Muscle of back (tissue), 11 donors: ENCODE data around the gene RAP1GDS1. TPM values are rescaled to one million over a fixed set of nuclear protein-coding genes. Genes with fewer than 3 reads are reported as not detected.
"Not testable (repeated sequence)": the region's sequence is repeated elsewhere in the genome, so short reads cannot be mapped to it uniquely, and the experiment has no call there.

Experiments used
- DNase-seq, 3 donors: peaks; one replicate each; pipeline versions ENCODE4 v3.0.0 to v3.0.0-alpha.2; 2013
- polyA plus RNA-seq, 10 donors: library from polyadenylated mRNA; unstranded; fragments of 120-200 nt; gene quantifications; one replicate each; pipeline ENCODE4 v1.2.1, GENCODE V29; 2013; ENCODE audit not compliant: insufficient read length in 10 of 10

Gene RAP1GDS1
- polyA plus RNA-seq, 10 donors = 19.1 to 28.7 (median 24.2) TPM

GRCh38 chr4:98284640-98285046 lies 23.5 kb downstream of the RAP1GDS1 start:
- no peak for DNase-seq

DNA sequence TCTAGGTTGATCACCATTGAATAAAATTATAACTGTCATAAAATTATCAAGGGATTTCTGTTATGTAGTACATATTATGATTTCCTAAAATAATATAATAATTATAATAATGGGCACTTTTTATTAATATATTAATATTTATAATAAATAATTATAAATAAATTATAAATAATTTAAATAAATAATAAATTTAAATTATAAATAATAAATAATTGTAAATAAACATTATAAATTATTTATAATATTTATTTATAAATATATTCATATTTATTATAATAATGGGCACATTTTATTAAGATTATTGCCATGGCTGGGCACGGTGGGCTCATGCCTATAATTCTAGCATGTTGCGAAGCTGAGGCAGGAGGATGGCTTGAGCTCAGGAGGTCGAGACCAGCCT lies 24.5 kb downstream of the RAP1GDS1 start:
- DNase-seq = no peak

DNA sequence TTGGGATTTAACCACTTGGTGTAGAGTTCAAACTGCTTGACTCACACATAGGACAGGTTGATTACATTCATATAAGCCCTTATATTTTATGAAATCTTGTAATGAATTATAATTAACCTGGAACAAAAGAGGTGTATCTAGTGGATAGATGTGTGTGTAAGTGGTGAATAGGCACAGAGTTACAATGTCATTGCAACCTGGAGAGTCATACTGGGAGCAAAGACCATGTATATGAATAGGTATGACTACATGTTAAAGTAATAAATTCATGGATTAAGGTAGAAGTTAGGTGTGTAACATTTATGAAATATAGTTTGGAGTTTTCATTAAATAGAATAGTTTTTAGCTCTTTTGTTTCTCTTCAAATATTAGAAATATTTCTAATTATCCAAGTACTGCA lies 26.1 kb downstream of the RAP1GDS1 start:
- DNase-seq = no peak

GRCh38 chr4:98288671-98289070 lies 27.5 kb downstream of the RAP1GDS1 start:
- DNase-seq = not testable (repeated sequence)

DNA sequence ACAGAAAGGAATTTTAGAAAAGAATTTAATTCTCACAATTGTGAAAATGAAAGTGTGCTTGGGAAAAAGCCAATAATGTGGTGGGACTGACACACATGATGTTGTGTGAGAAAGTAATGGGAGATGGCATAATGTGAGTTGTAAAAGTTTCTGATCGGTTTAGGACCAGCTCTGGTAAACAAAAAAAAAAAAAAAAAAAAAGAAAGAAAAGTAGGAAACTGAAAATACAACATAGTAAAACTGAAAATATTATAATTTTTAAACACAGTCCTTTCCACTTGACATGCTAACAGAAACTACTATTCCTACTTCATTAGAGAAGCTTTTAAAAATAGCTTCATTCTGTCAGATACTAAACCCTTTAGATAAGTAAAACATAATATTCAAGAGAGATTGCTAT lies 28.2 kb downstream of the RAP1GDS1 start:
- no peak for DNase-seq

GRCh38 chr4:98290511-98290910 lies 29.3 kb downstream of the RAP1GDS1 start:
- peak in 1 of 3 donors; percentile 62 for DNase-seq

DNA sequence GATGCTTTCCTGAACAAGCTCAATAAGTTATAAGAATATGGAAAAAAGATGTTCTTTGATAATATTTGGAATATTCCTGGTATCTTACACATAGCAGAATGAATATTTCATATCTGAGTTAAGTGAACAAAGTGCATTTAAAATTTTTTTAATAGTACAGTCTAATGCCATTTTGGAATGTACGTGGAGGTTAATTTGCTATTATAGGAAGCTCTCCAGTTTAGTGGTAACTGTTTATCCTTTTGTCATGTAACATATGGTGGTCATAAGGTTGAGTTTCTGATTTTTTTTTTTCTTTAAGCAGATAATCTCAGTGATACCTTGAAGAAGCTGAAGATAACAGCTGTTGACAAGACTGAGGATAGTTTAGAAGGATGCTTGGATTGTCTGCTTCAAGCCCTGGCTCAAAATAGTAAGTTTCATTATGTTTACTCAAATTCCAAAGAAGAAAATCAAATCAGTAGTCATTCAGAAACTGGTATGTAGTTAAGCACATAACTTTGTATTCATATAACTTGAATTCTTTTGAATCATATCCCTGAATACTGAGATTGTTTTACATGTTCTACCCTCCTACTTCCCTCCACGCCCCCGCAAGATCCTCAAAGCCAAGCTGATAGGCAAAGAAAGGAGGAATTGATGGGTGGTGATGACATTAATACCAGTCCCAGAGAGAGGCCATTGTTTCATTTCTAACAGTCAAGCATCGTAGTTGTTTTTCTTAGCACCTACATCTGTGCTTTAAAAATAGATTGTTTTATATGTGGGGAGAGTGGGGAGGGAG lies 32.1 kb downstream of the RAP1GDS1 start:
- DNase-seq = no peak

DNA sequence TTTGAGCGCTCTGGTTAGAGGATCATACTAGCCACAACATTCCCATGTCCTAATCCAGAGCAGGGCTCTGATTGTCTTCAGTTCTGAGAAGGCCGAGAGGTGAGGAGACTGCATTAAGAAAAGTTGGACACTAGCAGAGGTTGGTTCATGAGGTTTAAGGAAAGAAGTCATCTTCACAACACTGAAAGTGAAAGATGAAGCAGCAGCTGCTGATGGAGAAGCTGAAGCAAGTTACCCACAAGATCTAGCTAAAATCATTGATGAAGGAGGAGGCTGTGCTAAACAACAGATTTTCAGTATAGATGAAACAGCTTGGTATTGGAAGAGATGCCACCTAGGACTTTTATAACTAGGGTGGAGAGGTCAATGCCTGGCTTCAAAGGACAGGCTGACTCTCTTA lies 36.8 kb downstream of the RAP1GDS1 start:
- DNase-seq = no peak

GRCh38 chr4:98300706-98301105 lies 39.5 kb downstream of the RAP1GDS1 start:
- DNase-seq = no peak

- no peak for DNase-seq
Measured at GRCh38 chr4:98305576-98305975, 44.4 kb downstream of the RAP1GDS1 start.

DNA sequence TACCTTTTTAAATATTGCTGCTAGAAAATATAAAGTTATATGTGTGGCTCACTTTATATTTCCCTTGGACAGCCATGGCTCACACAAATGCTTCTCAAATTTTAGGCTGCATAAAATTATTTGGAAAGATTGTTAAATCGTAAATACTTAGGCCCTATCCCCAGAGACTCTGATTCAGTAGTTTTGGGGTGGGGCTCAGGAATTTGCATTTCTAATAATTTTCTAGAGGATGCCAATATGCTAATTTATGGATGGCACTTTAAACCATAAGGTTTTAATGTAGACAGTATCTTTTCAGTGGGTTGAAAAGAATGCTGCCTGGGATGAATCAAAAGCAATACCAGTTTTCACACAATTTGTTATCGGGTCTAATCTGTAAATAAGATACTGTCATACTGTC lies 49.7 kb downstream of the RAP1GDS1 start:
- DNase-seq = no peak

DNA sequence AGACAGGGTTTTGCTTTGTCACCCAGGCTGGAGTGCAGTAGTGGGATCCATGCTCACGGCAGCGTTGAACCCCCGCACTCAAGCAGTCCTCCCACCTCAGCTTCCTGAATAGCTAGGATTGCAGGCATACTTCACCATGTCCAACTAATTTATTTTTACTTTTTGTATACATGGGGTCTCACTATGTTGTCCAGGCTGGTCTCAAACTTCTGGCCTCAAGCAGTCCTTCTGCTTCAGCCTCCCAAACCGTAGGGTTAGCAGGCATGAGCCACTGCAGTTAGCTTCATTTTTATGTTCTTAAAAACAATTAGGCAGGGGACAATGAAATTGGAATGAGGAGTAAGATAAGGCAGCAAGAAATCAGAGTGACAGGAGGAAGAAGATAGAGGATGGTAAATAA lies 50.5 kb downstream of the RAP1GDS1 start:
- no peak for DNase-seq

DNA sequence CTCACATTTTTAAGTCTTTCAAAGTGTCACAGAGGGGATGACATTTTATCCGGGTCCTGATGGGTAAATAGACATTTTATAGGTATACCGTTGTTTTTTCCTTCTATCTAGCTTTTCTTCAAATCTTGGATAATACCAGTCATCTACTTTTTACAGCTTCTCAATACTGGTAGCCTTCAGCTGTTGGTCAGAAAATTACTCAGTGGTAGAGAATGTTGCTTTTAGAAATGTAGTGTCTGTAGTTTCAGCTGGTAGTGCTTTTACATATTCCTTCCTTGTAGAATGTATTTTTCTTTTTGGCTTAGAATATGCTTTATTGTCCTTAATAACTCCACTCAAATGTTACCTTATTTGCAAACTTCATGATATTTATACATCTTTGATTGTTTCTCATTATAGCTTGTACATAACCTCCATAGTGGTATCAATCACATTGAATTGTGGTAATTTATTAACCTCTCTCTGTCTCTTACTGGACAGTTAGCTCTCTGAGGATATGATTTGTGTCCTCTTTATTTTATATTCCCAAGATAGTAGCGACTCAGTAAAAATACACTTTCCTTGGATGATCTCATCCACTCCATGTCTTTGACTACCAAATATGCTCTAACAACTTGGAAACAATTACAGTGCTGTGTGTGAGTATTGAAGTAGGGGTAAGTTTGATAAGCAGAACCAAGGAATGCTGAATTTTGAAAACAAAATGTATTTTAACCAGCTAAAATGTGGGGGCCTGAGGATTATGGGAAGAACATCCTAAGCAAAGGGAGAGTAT lies 53.8 kb downstream of the RAP1GDS1 start:
- no peak for DNase-seq

DNA sequence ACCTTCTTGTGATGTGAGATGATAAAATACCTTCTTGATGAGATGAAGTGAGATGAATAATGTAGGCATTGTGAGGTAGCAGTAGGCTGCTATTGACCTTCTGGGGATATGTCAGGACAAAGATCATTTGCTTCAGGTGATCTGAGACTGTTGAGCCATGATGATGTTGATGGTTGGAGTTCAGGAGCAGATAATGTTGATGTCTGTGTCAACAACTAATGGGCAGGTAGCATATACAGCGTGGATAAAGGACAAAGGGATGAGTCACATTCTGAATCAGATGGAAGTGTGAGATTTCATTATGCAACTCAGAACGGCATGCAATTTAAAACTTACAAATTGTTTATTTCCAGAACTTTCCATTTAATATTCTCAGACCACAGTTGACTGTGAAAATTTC lies 57.3 kb downstream of the RAP1GDS1 start:
- no peak for DNase-seq

DNA sequence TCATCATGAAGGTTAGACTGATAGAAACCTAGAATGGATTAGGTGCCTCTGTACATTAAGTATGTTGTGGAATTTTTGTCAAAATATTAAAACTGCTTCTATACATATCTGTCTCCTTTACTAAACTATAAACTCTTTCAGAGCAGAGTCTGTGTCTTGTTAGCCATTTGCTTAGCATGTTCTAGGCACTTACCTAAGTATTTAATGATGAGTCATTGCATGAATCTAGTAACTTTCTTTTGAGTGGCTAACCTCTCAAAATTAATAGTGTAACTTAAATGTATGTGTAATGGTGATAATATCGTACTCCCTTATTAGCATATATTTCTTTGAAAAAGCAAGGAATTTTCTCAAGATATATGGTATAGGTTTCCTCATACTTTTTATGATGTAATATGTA lies 57.8 kb downstream of the RAP1GDS1 start:
- DNase-seq = no peak

DNA sequence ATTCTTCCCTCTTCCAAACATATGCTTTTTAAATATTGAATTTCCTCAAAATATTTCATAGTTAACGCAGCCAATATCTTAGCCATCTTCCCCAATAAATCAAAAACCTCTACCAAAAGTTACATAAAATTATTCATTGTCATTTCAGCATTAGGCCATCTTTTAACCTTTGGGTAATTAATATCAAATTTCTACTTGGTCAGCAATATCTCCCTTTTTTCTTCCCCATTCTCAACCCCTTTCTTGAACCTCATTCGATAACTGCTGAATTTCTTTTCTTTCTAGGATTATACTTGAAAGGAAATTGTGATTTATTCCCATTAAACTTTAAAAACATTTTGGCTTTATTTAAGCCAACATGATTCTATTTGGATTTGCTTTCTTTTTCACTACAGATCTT lies 65.0 kb downstream of the RAP1GDS1 start:
- no peak for DNase-seq

DNA sequence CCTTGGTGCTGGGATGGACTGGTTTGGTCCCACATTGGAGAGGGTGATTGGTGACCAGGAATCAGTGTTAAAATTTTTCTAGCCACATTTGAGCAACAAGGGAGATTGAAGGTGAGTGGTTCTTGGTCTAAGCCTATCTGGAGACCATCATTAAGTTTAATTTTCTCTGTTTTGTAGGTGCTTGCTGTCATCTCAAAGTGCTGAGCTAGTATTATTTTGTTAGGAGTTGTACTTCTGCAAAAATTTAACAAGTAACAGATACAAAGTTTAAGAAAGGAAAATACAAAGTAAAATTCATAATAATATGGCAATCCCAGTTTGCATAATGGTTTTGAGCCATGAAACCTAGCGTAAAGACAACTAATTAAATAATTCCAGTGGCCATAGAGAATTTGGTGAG lies 66.5 kb downstream of the RAP1GDS1 start:
- DNase-seq = no peak

DNA sequence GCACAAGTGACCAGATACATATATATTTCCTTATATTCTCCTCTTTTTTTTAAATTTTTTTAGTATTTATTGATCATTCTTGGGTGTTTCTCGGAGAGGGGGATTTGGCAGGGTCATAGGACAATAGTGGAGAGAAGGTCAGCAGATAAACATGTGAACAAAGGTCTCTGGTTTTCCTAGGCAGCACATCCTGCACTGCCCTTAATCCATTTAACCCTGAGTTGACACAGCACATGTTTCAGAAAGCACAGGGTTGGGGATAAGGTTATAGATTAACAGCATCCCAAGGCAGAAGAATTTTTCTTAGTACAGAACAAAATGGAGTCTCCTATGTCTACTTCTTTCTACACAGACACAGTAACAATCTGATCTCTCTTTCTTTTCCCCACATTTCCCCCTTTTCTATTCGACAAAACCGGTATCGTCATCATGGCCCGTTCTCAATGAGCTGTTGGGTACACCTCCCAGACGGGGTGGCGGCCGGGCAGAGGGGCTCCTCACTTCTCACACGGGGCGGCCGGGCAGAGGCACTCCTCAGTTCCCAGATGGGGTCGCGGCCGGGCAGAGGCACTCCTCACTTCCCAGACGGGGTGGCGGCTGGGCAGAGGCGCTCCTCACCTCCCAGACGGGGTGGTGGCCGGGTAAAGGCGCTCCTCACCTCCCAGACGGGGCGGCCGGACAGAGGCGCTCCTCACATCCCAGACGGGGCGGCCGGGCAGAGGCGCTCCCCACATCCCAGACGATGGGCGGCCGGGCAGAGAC lies 68.9 kb downstream of the RAP1GDS1 start:
- not testable (repeated sequence) for DNase-seq

GRCh38 chr4:98332017-98332416 lies 70.8 kb downstream of the RAP1GDS1 start:
- DNase-seq = no peak

DNA sequence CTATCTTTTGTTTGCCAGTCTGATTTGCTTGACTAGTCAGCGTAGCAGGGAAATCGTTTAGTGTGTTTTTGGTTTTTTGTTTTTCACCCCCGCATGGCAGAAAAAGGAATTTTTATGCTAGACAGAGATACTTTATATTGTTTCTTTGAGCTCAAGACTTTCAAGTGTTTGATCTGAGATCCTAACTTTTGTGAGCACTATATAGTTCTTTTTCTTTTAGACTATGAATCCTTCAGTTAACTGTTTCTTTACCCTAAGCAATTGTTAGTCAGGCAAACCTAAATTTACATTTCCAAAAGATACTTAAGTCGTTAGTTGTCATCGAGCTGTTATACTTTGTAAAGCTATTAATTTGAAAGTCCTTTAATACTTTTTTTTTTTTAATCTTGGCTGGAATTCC lies 73.3 kb downstream of the RAP1GDS1 start:
- DNase-seq = no peak

DNA sequence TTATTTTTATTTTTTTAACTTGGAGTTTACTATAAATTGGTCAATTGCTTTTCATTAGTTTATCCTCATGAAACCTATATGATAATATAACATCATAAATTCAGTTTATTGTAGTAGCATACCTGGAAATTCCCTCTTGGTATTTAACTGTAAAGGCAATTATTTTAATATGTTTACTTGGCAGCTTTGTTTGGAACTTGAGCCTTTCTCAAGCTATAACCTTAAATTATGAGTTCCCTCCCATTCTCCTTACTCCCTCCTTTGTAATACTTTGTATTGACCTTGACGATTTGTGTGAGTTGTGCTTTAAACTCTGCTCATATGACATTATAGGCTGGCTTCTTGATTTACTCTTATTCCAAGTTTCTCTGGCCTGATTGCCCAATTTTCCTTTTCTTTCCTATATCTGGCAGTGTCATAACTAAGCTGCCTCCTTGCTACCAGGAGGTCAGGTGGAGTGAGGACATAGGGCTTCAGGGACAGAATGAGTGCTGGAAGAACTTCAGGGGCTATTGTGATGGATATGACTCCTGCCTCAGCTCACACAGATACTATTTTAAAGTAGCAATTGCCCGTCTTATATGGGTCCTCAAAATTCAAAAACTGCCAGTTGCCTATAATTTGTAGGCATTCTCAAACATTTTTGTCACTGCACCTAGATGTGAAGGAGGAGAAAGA lies 77.7 kb downstream of the RAP1GDS1 start:
- DNase-seq = no peak

- peak in 2 of 3 donors; percentile 7 to 11 for DNase-seq
Measured at GRCh38 chr4:98341309-98341708, 80.1 kb downstream of the RAP1GDS1 start.
